ENCODE measurements around the gene RAB40C. TPM values are rescaled to one million over a fixed set of nuclear protein-coding genes. Genes with fewer than 3 reads are reported as not detected.

The RAB40C gene
- total and polyA plus RNA-seq, 4 donors = 6.1 to 11.0 (median 9.2) TPM

- TF ChIP-seq REST (IDR thresholded peaks at IDR 0.05) (no peak), HNF4G (IDR thresholded peaks at IDR 0.05) (no peak), HNF4A (conservative IDR thresholded peaks at IDR 0.05) (no peak), RAD21 (IDR thresholded peaks at IDR 0.05) (no peak)
Observed at GRCh38 chr16:674968-675883, 85.4 kb downstream of the RAB40C start, which contains the start of gene RHBDL1 (continued).

- no peaks in the 10 kb centered on the region for H3K9me3 ChIP-seq (ENCODE audit: control insufficient read depth in 4 of 4, low read length in 3 of 4)
- no peak for DNase-seq (ENCODE audit: low spot score)
- TF ChIP-seq ZBTB33 (IDR thresholded peaks at IDR 0.05) (no peak), NR2F2 (IDR thresholded peaks at IDR 0.05) (no peak), MAX (IDR thresholded peaks at IDR 0.05) (no peak)
- peaks cover 5 to 26% (median 16%) of the 10 kb centered on the region in 4 donors for H3K36me3 ChIP-seq (ENCODE audit: control insufficient read depth in 4 of 4, insufficient read depth in 3 of 4, low read depth in 1 of 4, low read length in 3 of 4)
- H3K4me3 ChIP-seq (ENCODE audit: low read depth in 1 of 3, low read length in 3 of 3) = peak overlapping the region in 1 of 3 donors; percentile 47
- H3K27ac ChIP-seq (ENCODE audit: low read depth in 1 of 2, low read length in 2 of 2) = no peak overlapping the region
- WGBS = 44% methylated on average over 25 of the region's 25 CpGs
- H3K27me3 ChIP-seq (ENCODE audit: control insufficient read depth in 4 of 4, insufficient read depth in 4 of 4, low read length in 3 of 4) = no peaks in the 10 kb centered on the region
- no peak overlapping the region for H3K9ac ChIP-seq (ENCODE audit: low read depth in 1 of 2, low read length in 2 of 2)
- H3K4me1 ChIP-seq (ENCODE audit: control insufficient read depth in 4 of 4, insufficient read depth in 4 of 4, low read length in 3 of 4) = peaks cover 7 to 32% (median 18%) of the 10 kb centered on the region in 4 donors
Observed at GRCh38 chr16:675884-676564, 86.2 kb downstream of the RAB40C start.

GRCh38 chr16:676565-676902 is 86.7 kb downstream of the RAB40C start:
- peaks cover 13 to 37% (median 23%) of the 10 kb centered on the region in 4 donors for H3K4me1 ChIP-seq (ENCODE audit: control insufficient read depth in 4 of 4, insufficient read depth in 4 of 4, low read length in 3 of 4)
- H3K36me3 ChIP-seq (ENCODE audit: control insufficient read depth in 4 of 4, insufficient read depth in 3 of 4, low read depth in 1 of 4, low read length in 3 of 4) = peaks cover 6 to 22% (median 16%) of the 10 kb centered on the region in 4 donors
- H3K27ac ChIP-seq (ENCODE audit: low read depth in 1 of 2, low read length in 2 of 2) = no peak overlapping the region
- WGBS = 86% methylated on average over 21 of the region's 21 CpGs
- H3K9me3 ChIP-seq (ENCODE audit: control insufficient read depth in 4 of 4, low read length in 3 of 4) = no peaks in the 10 kb centered on the region
- no peaks in the 10 kb centered on the region for H3K27me3 ChIP-seq (ENCODE audit: control insufficient read depth in 4 of 4, insufficient read depth in 4 of 4, low read length in 3 of 4)
- no peak for TF ChIP-seq HNF4A (conservative IDR thresholded peaks at IDR 0.05)
- no peak for TF ChIP-seq JUND (IDR thresholded peaks at IDR 0.05)
- no peak for TF ChIP-seq GABPA (IDR thresholded peaks at IDR 0.05 in 1 of 2, conservative IDR thresholded peaks at IDR 0.05 in 1 of 2)
- no peak for TF ChIP-seq MAX (IDR thresholded peaks at IDR 0.05)
- no peak for TF ChIP-seq FOXA2 (IDR thresholded peaks at IDR 0.05)
- TF ChIP-seq ZBTB33 (IDR thresholded peaks at IDR 0.05) = no peak
- TF ChIP-seq YY1 (IDR thresholded peaks at IDR 0.05) = no peak
- TF ChIP-seq FOXA1 (IDR thresholded peaks at IDR 0.05) = no peak
- TF ChIP-seq SP1 (IDR thresholded peaks at IDR 0.05) = no peak
- no peak for TF ChIP-seq TAF1 (conservative IDR thresholded peaks at IDR 0.05)
- no peak for TF ChIP-seq RXRA (IDR thresholded peaks at IDR 0.05)
- H3K4me3 ChIP-seq (ENCODE audit: low read depth in 1 of 3, low read length in 3 of 3) = no peak overlapping the region
- no peak overlapping the region for H3K9ac ChIP-seq (ENCODE audit: low read depth in 1 of 2, low read length in 2 of 2)
- DNase-seq (ENCODE audit: low spot score) = no peak

Data from liver (tissue), 9 donors.